ENCODE data around the gene SLC6A9. TPM values are rescaled to one million over a fixed set of nuclear protein-coding genes. Genes with fewer than 3 reads are reported as not detected.

SLC6A9 gene
- total RNA-seq, 1 experiment from 2014 or later = 9.2 TPM

GRCh38 chr1:44015206-44015605 lies 16.1 kb downstream of the SLC6A9 start:
- Histone ChIP-seq H3K27ac (ENCODE audit: low read length) (no peak overlapping the region), H3K36me3 (ENCODE audit: control insufficient read depth, insufficient read depth, low read length) (no peaks in the 10 kb centered on the region), H3K4me3 (ENCODE audit: low read depth in 2 of 2, low read length in 2 of 2) (no peak overlapping the region), H3K4me1 (ENCODE audit: control insufficient read depth, insufficient read depth, low read length) (no peaks in the 10 kb centered on the region), H3K27me3 (ENCODE audit: control insufficient read depth, insufficient read depth, low read length) (no peaks in the 10 kb centered on the region), H3K9me3 (ENCODE audit: control insufficient read depth, insufficient read depth, low read depth, low read length) (no peaks in the 10 kb centered on the region)
- DNase-seq (ENCODE audit: low read depth, low spot score) (no peak), ATAC-seq (no peak)
- intact Hi-C loops (cut with micrococcal nuclease; ENCODE audit: unreplicated experiment) (no loop called here), in situ Hi-C loops (cut with HindIII; ENCODE audit: low pct_unique_long_range_greater_than_20kb, low sequenced_read_pairs) (no loop called here)
- no TSS peak for BruUV-seq (replicated peaks)
- TF ChIP-seq CTCF (IDR thresholded peaks at IDR 0.05) = no peak
- TF ChIP-seq SIN3A (IDR thresholded peaks at IDR 0.05; ENCODE audit: borderline replicate concordance, insufficient read depth, low read depth, low read length) = no peak
- no peak for TF ChIP-seq TCF7L2 (IDR thresholded peaks at IDR 0.05; ENCODE audit: low read depth, low read length)
- TF ChIP-seq REST (IDR thresholded peaks at IDR 0.05; ENCODE audit: insufficient read depth in 1 of 2, low read depth in 2 of 2, low read length in 1 of 2) = no peak
- no peak for TF ChIP-seq POLR2AphosphoS5 (IDR thresholded peaks at IDR 0.05; ENCODE audit: low read depth, low read length)
- ChIA-PET CTCF (interaction anchor here (0.6 to 0.7 kb wide), 2 partner anchors 33 to 247 kb away, joined by 3 to 9 read pairs; no protein-coding TSS in a partner anchor), POLR2A (no interaction called here)

GRCh38 chr1:44014365-44015104 lies 16.7 kb downstream of the SLC6A9 start:
- POLR2A ChIA-PET = no interaction called here
- CTCF ChIA-PET = interaction anchor here (0.6 to 1.7 kb wide), 3 partner anchors 10 to 246 kb away, joined by 3 to 9 read pairs (median 4); no protein-coding TSS in a partner anchor
- Histone ChIP-seq H3K4me1 (ENCODE audit: control insufficient read depth, insufficient read depth, low read length) (no peaks in the 10 kb centered on the region), H3K4me3 (ENCODE audit: low read depth in 2 of 2, low read length in 2 of 2) (no peak overlapping the region), H3K9me3 (ENCODE audit: control insufficient read depth, insufficient read depth, low read depth, low read length) (no peaks in the 10 kb centered on the region), H3K36me3 (ENCODE audit: control insufficient read depth, insufficient read depth, low read length) (no peaks in the 10 kb centered on the region), H3K27ac (ENCODE audit: low read length) (no peak overlapping the region), H3K27me3 (ENCODE audit: control insufficient read depth, insufficient read depth, low read length) (no peaks in the 10 kb centered on the region)
- BruUV-seq (replicated peaks) = no TSS peak
- TF ChIP-seq POLR2AphosphoS5 (IDR thresholded peaks at IDR 0.05; ENCODE audit: low read depth, low read length) (no peak), SIN3A (IDR thresholded peaks at IDR 0.05; ENCODE audit: borderline replicate concordance, insufficient read depth, low read depth, low read length) (no peak), REST (IDR thresholded peaks at IDR 0.05; ENCODE audit: insufficient read depth in 1 of 2, low read depth in 2 of 2, low read length in 1 of 2) (no peak), CTCF (IDR thresholded peaks at IDR 0.05) (no peak), TCF7L2 (IDR thresholded peaks at IDR 0.05; ENCODE audit: low read depth, low read length) (no peak)
- in situ Hi-C loops (cut with HindIII; ENCODE audit: low pct_unique_long_range_greater_than_20kb, low sequenced_read_pairs) = no loop called here
- intact Hi-C loops (cut with micrococcal nuclease; ENCODE audit: unreplicated experiment) = no loop called here
- ATAC-seq = no peak
- DNase-seq (ENCODE audit: low read depth, low spot score) = no peak

Data from Panc1 (cell line).